GM12864 (cell line): ENCODE data around the gene SLC38A3.

ENCODE experiments used
- DNase-seq: peaks from one replicate; pipeline ENCODE4 v3.0.0-alpha.2; 2011; ENCODE audit warnings: low read depth
- H3K4me3 ChIP-seq: 2 replicates; pipeline ENCODE4 v1.5.1; 2011; ENCODE audit warnings: mild to moderate bottlenecking, low read depth, low read length, control low read depth
- CTCF ChIP-seq: IDR thresholded peaks from 2 replicates; pipeline ENCODE4 v1.5.1; 2011; ENCODE audit warnings: low read depth, mild to moderate bottlenecking, moderate library complexity, low read length, control low read depth, inconsistent platforms; ENCODE audit errors: missing control alignments

Gene SLC38A3

DNA sequence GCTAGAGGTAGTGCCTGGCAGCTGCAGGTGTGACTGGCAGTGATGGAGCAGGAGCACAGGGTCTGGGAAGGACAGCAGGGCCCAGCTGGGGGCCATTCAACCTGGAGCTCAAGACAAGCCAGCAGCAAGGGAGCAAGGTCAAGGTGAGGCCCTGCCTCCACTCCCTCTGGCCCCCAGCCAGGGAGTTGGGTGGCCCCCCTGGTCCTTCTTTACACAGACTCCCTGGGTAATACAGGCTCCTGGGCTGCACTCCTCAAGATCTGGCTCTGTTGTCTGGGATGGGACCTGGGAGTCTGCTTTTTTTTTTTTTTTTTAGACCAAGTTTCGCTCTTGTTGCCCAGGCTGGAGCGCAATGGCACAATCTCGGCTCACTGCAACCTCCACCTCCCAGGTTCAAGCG lies 45.4 kb downstream of the SLC38A3 start:
- H3K4me3 ChIP-seq = no peak overlapping the region
- no peak for TF ChIP-seq CTCF
- DNase-seq = no peak

DNA sequence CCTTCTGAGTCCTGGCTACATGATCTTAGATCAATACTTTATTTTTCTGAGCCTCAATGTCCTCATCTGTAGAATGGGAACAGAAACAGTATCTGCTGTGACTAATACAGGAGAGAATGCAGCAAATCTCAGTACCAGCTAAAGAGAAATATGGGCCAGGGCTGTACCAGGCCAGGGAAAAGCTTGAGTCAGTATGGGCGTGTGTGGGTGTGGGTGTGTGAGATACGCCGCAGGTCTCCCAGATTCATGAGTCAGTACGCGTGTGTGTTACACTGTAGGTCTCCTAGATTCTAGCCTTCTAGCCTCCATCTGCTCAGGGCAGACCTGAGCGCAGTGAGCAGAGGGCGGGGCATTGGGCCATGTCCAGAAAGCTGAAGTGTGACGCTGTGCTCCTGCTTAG lies 46.1 kb downstream of the SLC38A3 start:
- no peak for TF ChIP-seq CTCF
- DNase-seq = no peak
- no peak overlapping the region for H3K4me3 ChIP-seq

GRCh38 chr3:50254577-50255250 lies 49.6 kb downstream of the SLC38A3 start:
- TF ChIP-seq CTCF = no peak
- no peak overlapping the region for H3K4me3 ChIP-seq
- DNase-seq = no peak

- no peak overlapping the region for H3K4me3 ChIP-seq
- no peak for DNase-seq
- no peak for TF ChIP-seq CTCF
Observed at GRCh38 chr3:50255251-50255615, 50.2 kb downstream of the SLC38A3 start.

- no peak for DNase-seq
- TF ChIP-seq CTCF = peak; percentile 45
Observed at GRCh38 chr3:50256978-50257890, 52.2 kb downstream of the SLC38A3 start.

DNA sequence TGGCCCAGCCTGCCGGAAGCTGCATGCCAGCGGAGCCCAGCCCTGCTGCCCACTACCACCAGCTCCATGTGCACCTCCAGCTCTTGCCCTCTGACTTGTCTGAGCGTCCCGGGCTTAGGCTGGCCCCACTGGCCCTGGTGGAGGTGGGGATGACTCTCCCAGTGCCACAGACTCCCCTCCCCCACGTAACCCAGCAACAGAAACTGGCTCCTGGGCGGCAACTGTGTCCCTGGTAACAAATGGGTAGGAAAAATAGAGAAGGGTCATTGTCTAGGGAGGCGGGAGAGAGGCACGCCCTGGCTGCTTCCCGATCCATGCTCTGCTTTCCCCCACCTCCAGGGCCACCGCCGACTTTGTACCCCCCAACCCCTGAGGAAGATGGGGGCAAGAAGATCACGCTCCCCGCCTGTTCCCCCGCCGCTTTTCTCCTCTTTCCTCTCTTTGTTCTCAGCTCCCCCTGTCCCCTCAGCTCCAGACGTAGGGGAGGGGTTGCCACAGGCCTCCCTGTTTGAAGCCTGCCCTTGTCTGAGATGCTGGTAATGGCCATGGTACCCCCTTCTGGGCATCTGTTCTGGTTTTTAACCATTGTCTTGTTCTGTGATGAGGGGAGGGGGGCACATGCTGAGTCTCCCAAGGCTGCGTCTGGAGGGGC lies 53.1 kb downstream of the SLC38A3 start:
- DNase-seq = no peak
- no peak for TF ChIP-seq CTCF
- no peak overlapping the region for H3K4me3 ChIP-seq

More at GRCh38 chr3:50256978-50257890, 52.2 kb downstream of the SLC38A3 start:
- H3K4me3 ChIP-seq = no peak overlapping the region
